GM23338 (cell line): Measurements from ENCODE around the gene TAB3. TPM values are rescaled to one million over a fixed set of nuclear protein-coding genes. Genes with fewer than 3 reads are reported as not detected.

ENCODE experiments used
- ATAC-seq: fragments of 200-7000 bp; cut with Tn5 transposase; 3 replicates; pipeline ENCODE4 v1.9.1; 2020
- DNase-seq: peaks from one replicate; pipeline ENCODE4 v3.0.0-alpha.2; 2015; ENCODE audit warnings: low spot score
- H2AFZ ChIP-seq: fragments of 200-600 bp; sonication (generic); 2 replicates; pipeline ENCODE4 v1.8.0; 2016; ENCODE audit warnings: antibody characterized with exemption, mild to moderate bottlenecking, moderate library complexity
- H3F3A ChIP-seq: fragments of 200-600 bp; sonication (generic); replicated peaks from 2 replicates; pipeline ENCODE4 v1.8.0; 2017; ENCODE audit warnings: antibody characterized with exemption, mixed run types, low read depth
- H3K27ac ChIP-seq: fragments of 200-600 bp; sonication (generic); 2 replicates; pipeline ENCODE4 v1.6.1; 2016; ENCODE audit warnings: low read depth
- H3K27me3 ChIP-seq: fragments of 200-600 bp; sonication (generic); 2 replicates; pipeline ENCODE4 v1.8.0; 2016; ENCODE audit warnings: mild to moderate bottlenecking, mixed run types, moderate library complexity; ENCODE audit not compliant: insufficient read depth
- H3K36me3 ChIP-seq: fragments of 200-600 bp; sonication (generic); 2 replicates; pipeline ENCODE4 v1.8.0; 2016; ENCODE audit warnings: mild to moderate bottlenecking; ENCODE audit not compliant: insufficient read depth
- H3K4me1 ChIP-seq: fragments of 200-600 bp; sonication (generic); 2 replicates; pipeline ENCODE4 v1.8.0; 2016; ENCODE audit warnings: mild to moderate bottlenecking, moderate library complexity; ENCODE audit not compliant: insufficient read depth
- H3K4me2 ChIP-seq: fragments of 200-600 bp; sonication (generic); 2 replicates; pipeline ENCODE4 v1.7.1; 2017; ENCODE audit warnings: mixed run types
- H3K4me3 ChIP-seq: fragments of 200-600 bp; sonication (generic); 2 replicates; pipeline ENCODE4 v1.6.1; 2016; ENCODE audit warnings: mixed run types
- H3K79me2 ChIP-seq: fragments of 200-600 bp; sonication (generic); replicated peaks from 2 replicates; pipeline ENCODE4 v1.8.0; 2017; ENCODE audit warnings: mild to moderate bottlenecking; ENCODE audit not compliant: insufficient read depth
- H3K9me2 ChIP-seq: fragments of 200-600 bp; sonication (generic); 2 replicates; pipeline ENCODE4 v1.8.0; 2017; ENCODE audit not compliant: insufficient read depth
- H4K20me1 ChIP-seq: fragments of 200-600 bp; sonication (generic); replicated peaks from 2 replicates; pipeline ENCODE4 v1.8.0; 2017; ENCODE audit warnings: mild to moderate bottlenecking; ENCODE audit not compliant: insufficient read depth
- H3K27ac Mint-ChIP-seq: 2 replicates; pipeline ENCODE4 v1.8.0; 2020; ENCODE audit warnings: inconsistent platforms, mild to moderate bottlenecking, moderate library complexity, mixed read lengths
- H3K27me3 Mint-ChIP-seq: 3 replicates; pipeline ENCODE4 v1.8.0; 2022; ENCODE audit warnings: low read depth, mild to moderate bottlenecking, moderate library complexity, mixed read lengths, inconsistent platforms; ENCODE audit not compliant: insufficient read depth, poor library complexity
- H3K36me3 Mint-ChIP-seq: 3 replicates; pipeline ENCODE4 v1.8.0; 2021; ENCODE audit warnings: low read depth, mild to moderate bottlenecking, inconsistent platforms, moderate library complexity, mixed read lengths
- H3K4me1 Mint-ChIP-seq: 3 replicates; pipeline ENCODE4 v1.8.0; 2020; ENCODE audit warnings: mild to moderate bottlenecking, inconsistent platforms, mixed read lengths
- H3K4me3 Mint-ChIP-seq: 3 replicates; pipeline ENCODE4 v1.8.0; 2021; ENCODE audit warnings: moderate library complexity, mild to moderate bottlenecking, inconsistent platforms, mixed read lengths
- H3K9me3 Mint-ChIP-seq: 3 replicates; pipeline ENCODE4 v1.8.0; 2020; ENCODE audit warnings: moderate library complexity, mild to moderate bottlenecking, inconsistent platforms, mixed read lengths
- CREB1 ChIP-seq: fragments of 250-450 bp; sonication (Bioruptor Pico); IDR thresholded peaks from 2 replicates; pipeline ENCODE4 v1.5.0; 2020; ENCODE audit warnings: low read depth, mild to moderate bottlenecking, moderate library complexity
- EZH2 ChIP-seq: fragments of 200-600 bp; sonication (generic); IDR thresholded peaks from one replicate; pipeline ENCODE4 v1.8.0; 2017; ENCODE audit warnings: antibody characterized with exemption, mild to moderate bottlenecking, low read depth; ENCODE audit not compliant: unreplicated experiment
- EZH2phosphoT487 ChIP-seq: fragments of 200-600 bp; sonication (generic); IDR thresholded peaks from one replicate; pipeline ENCODE4 v1.8.1; 2018; ENCODE audit warnings: antibody characterized with exemption; ENCODE audit not compliant: unreplicated experiment
- JUNB ChIP-seq: IDR thresholded peaks from one replicate; pipeline ENCODE4 v1.6.1; 2016; ENCODE audit warnings: antibody characterized with exemption; ENCODE audit not compliant: unreplicated experiment
- NANOG ChIP-seq: IDR thresholded peaks from 2 replicates; pipeline ENCODE4 v1.6.1; 2016; ENCODE audit warnings: antibody characterized with exemption, borderline replicate concordance
- POLR2AphosphoS5 ChIP-seq: IDR thresholded peaks from 2 replicates; pipeline ENCODE4 v1.6.1; 2016; ENCODE audit warnings: antibody characterized with exemption, low read depth
- REST ChIP-seq: IDR thresholded peaks from one replicate; pipeline ENCODE4 v1.6.1; 2018; ENCODE audit warnings: antibody characterized with exemption; ENCODE audit not compliant: unreplicated experiment
- STAT1 ChIP-seq: IDR thresholded peaks from one replicate; pipeline ENCODE4 v1.6.1; 2016; ENCODE audit warnings: antibody characterized with exemption; ENCODE audit not compliant: unreplicated experiment
- ZNF114 ChIP-seq: fragments of 250-450 bp; sonication (Bioruptor Pico); IDR thresholded peaks from 2 replicates; pipeline ENCODE4 v1.5.0; 2020; ENCODE audit warnings: mild to moderate bottlenecking, moderate library complexity
- ZNF331 ChIP-seq: fragments of 250-450 bp; sonication (Bioruptor Pico); IDR thresholded peaks from 2 replicates; pipeline ENCODE4 v1.5.0; 2020; ENCODE audit warnings: low read depth, mild to moderate bottlenecking, moderate library complexity
- polyA plus RNA-seq: library from polyadenylated mRNA; unstranded; fragments of >200 nt; fragmentation: Nextera tagmentation; extraction: Ambion mirVana; gene quantifications from 2 replicates; pipeline ENCODE4 v1.2.1, GENCODE V29; 2016
- total RNA-seq: library from RNA; depleted of rRNA; stranded (reverse); fragments of >200 nt; shearing (Covaris generic); gene quantifications from 2 replicates; pipeline ENCODE4 v1.2.3, GENCODE V29; 2014
- TF ChIP-seq, protein P1 (sequence below): IDR thresholded peaks from 2 replicates; pipeline ENCODE4 v1.6.1; 2016; ENCODE audit warnings: antibody characterized with exemption
- TF ChIP-seq, protein P2 (sequence below), 2 experiments: fragments of 200-600 bp in 1 of 2; sonication (generic) in 1 of 2; conservative IDR thresholded peaks; 2 replicates each; pipeline versions ENCODE4 v1.5.1 to v1.6.1; 2016 to 2017; ENCODE audit warnings: antibody characterized with exemption in 2 of 2, low read depth in 2 of 2, mild to moderate bottlenecking in 2 of 2, moderate library complexity in 1 of 2
- TF ChIP-seq, protein P3 (sequence below): fragments of 250-450 bp; sonication (Bioruptor Pico); IDR thresholded peaks from 2 replicates; pipeline ENCODE4 v1.5.0; 2020; ENCODE audit warnings: mild to moderate bottlenecking, moderate library complexity

TAB3 gene
- total and polyA plus RNA-seq, 2 experiments from 2014 or later, result 4.4 to 21.7 TPM

DNA sequence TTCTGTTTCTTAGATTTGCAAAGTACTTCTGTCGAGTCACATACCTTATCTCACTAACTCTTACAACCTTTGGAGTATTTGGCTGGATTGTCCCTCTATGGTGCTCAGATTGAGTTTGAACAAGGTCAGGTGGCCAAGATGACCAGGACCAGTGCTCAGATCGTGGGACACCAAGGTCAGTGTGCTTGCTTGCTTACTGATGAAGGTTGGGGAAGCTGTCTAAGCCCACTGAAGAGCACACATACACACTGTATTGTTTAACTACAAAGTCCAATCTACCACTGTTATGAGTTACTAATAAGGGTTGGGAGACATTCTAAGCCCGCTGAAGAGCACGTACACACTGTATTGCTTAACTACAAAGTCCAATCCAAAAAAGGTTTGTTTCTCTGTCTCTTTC, 53.7 kb downstream of the TAB3 start:
- no peaks in the 10 kb centered on the region for H3F3A ChIP-seq
- H4K20me1 ChIP-seq, result no peaks in the 10 kb centered on the region
- Mint-ChIP-seq H3K4me3 (no peak overlapping the region), H3K27me3 (peaks cover 2% of the 10 kb centered on the region), H3K27ac (peak overlapping the region; percentile 70; the same call in 1 of the 2 replicates), H3K36me3 (peaks cover 27% of the 10 kb centered on the region; the same call in 2 of the 3 replicates), H3K9me3 (no peaks in the 10 kb centered on the region), H3K4me1 (peaks cover 17% of the 10 kb centered on the region; the same call in 2 of the 3 replicates)
- no peak overlapping the region for H3K4me2 ChIP-seq
- H3K4me3 ChIP-seq, result no peak overlapping the region
- ATAC-seq (no peak), DNase-seq (no peak)
- no peak overlapping the region for H3K27ac ChIP-seq
- no peaks in the 10 kb centered on the region for H3K27me3 ChIP-seq
- no peaks in the 10 kb centered on the region for H3K79me2 ChIP-seq
- H3K36me3 ChIP-seq, result no peaks in the 10 kb centered on the region
- no peak overlapping the region for H2AFZ ChIP-seq
- H3K9me2 ChIP-seq, result no peaks in the 10 kb centered on the region
- TF ChIP-seq, protein P1, sequence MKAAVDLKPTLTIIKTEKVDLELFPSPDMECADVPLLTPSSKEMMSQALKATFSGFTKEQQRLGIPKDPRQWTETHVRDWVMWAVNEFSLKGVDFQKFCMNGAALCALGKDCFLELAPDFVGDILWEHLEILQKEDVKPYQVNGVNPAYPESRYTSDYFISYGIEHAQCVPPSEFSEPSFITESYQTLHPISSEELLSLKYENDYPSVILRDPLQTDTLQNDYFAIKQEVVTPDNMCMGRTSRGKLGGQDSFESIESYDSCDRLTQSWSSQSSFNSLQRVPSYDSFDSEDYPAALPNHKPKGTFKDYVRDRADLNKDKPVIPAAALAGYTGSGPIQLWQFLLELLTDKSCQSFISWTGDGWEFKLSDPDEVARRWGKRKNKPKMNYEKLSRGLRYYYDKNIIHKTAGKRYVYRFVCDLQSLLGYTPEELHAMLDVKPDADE, result no peak
- TF ChIP-seq NANOG, result no peak
- TF ChIP-seq, protein P2, sequence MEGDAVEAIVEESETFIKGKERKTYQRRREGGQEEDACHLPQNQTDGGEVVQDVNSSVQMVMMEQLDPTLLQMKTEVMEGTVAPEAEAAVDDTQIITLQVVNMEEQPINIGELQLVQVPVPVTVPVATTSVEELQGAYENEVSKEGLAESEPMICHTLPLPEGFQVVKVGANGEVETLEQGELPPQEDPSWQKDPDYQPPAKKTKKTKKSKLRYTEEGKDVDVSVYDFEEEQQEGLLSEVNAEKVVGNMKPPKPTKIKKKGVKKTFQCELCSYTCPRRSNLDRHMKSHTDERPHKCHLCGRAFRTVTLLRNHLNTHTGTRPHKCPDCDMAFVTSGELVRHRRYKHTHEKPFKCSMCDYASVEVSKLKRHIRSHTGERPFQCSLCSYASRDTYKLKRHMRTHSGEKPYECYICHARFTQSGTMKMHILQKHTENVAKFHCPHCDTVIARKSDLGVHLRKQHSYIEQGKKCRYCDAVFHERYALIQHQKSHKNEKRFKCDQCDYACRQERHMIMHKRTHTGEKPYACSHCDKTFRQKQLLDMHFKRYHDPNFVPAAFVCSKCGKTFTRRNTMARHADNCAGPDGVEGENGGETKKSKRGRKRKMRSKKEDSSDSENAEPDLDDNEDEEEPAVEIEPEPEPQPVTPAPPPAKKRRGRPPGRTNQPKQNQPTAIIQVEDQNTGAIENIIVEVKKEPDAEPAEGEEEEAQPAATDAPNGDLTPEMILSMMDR (conservative IDR thresholded peaks at IDR 0.05; ENCODE audit: low read depth in 2 of 2), result no peak
- TF ChIP-seq, protein P3, sequence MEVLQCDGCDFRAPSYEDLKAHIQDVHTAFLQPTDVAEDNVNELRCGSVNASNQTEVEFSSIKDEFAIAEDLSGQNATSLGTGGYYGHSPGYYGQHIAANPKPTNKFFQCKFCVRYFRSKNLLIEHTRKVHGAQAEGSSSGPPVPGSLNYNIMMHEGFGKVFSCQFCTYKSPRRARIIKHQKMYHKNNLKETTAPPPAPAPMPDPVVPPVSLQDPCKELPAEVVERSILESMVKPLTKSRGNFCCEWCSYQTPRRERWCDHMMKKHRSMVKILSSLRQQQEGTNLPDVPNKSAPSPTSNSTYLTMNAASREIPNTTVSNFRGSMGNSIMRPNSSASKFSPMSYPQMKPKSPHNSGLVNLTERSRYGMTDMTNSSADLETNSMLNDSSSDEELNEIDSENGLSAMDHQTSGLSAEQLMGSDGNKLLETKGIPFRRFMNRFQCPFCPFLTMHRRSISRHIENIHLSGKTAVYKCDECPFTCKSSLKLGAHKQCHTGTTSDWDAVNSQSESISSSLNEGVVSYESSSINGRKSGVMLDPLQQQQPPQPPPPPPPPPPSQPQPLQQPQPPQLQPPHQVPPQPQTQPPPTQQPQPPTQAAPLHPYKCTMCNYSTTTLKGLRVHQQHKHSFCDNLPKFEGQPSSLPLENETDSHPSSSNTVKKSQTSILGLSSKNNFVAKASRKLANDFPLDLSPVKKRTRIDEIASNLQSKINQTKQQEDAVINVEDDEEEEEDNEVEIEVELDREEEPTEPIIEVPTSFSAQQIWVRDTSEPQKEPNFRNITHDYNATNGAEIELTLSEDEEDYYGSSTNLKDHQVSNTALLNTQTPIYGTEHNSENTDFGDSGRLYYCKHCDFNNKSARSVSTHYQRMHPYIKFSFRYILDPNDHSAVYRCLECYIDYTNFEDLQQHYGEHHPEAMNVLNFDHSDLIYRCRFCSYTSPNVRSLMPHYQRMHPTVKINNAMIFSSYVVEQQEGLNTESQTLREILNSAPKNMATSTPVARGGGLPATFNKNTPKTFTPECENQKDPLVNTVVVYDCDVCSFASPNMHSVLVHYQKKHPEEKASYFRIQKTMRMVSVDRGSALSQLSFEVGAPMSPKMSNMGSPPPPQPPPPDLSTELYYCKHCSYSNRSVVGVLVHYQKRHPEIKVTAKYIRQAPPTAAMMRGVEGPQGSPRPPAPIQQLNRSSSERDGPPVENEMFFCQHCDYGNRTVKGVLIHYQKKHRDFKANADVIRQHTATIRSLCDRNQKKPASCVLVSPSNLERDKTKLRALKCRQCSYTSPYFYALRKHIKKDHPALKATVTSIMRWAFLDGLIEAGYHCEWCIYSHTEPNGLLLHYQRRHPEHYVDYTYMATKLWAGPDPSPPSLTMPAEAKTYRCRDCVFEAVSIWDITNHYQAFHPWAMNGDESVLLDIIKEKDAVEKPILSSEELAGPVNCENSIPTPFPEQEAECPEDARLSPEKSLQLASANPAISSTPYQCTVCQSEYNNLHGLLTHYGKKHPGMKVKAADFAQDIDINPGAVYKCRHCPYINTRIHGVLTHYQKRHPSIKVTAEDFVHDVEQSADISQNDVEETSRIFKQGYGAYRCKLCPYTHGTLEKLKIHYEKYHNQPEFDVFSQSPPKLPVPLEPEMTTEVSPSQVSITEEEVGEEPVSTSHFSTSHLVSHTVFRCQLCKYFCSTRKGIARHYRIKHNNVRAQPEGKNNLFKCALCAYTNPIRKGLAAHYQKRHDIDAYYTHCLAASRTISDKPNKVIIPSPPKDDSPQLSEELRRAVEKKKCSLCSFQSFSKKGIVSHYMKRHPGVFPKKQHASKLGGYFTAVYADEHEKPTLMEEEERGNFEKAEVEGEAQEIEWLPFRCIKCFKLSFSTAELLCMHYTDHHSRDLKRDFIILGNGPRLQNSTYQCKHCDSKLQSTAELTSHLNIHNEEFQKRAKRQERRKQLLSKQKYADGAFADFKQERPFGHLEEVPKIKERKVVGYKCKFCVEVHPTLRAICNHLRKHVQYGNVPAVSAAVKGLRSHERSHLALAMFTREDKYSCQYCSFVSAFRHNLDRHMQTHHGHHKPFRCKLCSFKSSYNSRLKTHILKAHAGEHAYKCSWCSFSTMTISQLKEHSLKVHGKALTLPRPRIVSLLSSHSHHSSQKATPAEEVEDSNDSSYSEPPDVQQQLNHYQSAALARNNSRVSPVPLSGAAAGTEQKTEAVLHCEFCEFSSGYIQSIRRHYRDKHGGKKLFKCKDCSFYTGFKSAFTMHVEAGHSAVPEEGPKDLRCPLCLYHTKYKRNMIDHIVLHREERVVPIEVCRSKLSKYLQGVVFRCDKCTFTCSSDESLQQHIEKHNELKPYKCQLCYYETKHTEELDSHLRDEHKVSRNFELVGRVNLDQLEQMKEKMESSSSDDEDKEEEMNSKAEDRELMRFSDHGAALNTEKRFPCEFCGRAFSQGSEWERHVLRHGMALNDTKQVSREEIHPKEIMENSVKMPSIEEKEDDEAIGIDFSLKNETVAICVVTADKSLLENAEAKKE, result no peak
- TF ChIP-seq ZNF331, result no peak
- TF ChIP-seq EZH2phosphoT487, result no peak
- TF ChIP-seq REST, result no peak
- no peak for TF ChIP-seq EZH2
- no peak for TF ChIP-seq CREB1
- no peak for TF ChIP-seq STAT1
- TF ChIP-seq ZNF114, result no peak
- no peak for TF ChIP-seq POLR2AphosphoS5
- no peak for TF ChIP-seq JUNB
- H3K4me1 ChIP-seq, result peaks cover 8% of the 10 kb centered on the region
